HL-60 (cell line): ENCODE data around the gene NIT1.

Experiments
- GABPA ChIP-seq: IDR thresholded peaks from 2 replicates; pipeline ENCODE4 v1.6.1; 2012; ENCODE audit warnings: low read depth
- POLR2AphosphoS5 ChIP-seq: IDR thresholded peaks from 2 replicates; pipeline ENCODE4 v1.6.1; 2012; ENCODE audit warnings: low read depth
- SPI1 ChIP-seq: IDR thresholded peaks from 2 replicates; pipeline ENCODE4 v1.6.1; 2012; ENCODE audit warnings: low read depth, mild to moderate bottlenecking, borderline replicate concordance
- TF ChIP-seq, protein P1 (sequence below): IDR thresholded peaks from one replicate; pipeline ENCODE4 v1.5.1; 2011; ENCODE audit warnings: low read length, control low read depth, inconsistent platforms; ENCODE audit not compliant: insufficient read depth
- TF ChIP-seq, protein P2 (sequence below): IDR thresholded peaks from 2 replicates; pipeline ENCODE4 v1.6.1; 2012; ENCODE audit warnings: low read depth; ENCODE audit not compliant: insufficient replicate concordance

DNA sequence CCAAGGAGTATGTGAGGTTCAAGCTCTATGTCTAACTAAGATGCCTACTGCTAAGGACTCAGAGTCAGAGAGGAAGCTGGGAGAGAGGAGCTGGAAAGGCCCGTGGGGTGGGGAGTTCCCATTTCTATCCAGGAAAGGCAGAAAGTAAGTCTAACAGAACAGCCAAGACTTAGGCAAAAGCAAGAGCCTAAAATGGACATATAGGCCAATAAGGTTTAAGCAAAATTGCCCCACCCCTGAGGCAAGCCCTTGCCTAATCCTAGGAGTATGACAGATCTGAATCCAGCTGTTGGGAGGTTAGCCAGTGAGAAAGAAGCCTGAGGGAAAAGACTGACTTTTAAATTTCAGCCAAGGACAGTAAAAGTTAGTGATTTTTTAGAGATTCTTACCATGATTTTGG is 21.4 kb upstream of the NIT1 start:
- TF ChIP-seq, protein P1, sequence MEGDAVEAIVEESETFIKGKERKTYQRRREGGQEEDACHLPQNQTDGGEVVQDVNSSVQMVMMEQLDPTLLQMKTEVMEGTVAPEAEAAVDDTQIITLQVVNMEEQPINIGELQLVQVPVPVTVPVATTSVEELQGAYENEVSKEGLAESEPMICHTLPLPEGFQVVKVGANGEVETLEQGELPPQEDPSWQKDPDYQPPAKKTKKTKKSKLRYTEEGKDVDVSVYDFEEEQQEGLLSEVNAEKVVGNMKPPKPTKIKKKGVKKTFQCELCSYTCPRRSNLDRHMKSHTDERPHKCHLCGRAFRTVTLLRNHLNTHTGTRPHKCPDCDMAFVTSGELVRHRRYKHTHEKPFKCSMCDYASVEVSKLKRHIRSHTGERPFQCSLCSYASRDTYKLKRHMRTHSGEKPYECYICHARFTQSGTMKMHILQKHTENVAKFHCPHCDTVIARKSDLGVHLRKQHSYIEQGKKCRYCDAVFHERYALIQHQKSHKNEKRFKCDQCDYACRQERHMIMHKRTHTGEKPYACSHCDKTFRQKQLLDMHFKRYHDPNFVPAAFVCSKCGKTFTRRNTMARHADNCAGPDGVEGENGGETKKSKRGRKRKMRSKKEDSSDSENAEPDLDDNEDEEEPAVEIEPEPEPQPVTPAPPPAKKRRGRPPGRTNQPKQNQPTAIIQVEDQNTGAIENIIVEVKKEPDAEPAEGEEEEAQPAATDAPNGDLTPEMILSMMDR = no peak
- no peak for TF ChIP-seq POLR2AphosphoS5
- TF ChIP-seq, protein P2, sequence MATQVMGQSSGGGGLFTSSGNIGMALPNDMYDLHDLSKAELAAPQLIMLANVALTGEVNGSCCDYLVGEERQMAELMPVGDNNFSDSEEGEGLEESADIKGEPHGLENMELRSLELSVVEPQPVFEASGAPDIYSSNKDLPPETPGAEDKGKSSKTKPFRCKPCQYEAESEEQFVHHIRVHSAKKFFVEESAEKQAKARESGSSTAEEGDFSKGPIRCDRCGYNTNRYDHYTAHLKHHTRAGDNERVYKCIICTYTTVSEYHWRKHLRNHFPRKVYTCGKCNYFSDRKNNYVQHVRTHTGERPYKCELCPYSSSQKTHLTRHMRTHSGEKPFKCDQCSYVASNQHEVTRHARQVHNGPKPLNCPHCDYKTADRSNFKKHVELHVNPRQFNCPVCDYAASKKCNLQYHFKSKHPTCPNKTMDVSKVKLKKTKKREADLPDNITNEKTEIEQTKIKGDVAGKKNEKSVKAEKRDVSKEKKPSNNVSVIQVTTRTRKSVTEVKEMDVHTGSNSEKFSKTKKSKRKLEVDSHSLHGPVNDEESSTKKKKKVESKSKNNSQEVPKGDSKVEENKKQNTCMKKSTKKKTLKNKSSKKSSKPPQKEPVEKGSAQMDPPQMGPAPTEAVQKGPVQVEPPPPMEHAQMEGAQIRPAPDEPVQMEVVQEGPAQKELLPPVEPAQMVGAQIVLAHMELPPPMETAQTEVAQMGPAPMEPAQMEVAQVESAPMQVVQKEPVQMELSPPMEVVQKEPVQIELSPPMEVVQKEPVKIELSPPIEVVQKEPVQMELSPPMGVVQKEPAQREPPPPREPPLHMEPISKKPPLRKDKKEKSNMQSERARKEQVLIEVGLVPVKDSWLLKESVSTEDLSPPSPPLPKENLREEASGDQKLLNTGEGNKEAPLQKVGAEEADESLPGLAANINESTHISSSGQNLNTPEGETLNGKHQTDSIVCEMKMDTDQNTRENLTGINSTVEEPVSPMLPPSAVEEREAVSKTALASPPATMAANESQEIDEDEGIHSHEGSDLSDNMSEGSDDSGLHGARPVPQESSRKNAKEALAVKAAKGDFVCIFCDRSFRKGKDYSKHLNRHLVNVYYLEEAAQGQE = no peak
- TF ChIP-seq GABPA = no peak
- no peak for TF ChIP-seq SPI1
